ENCODE data around the gene HOXB5. TPM values are rescaled to one million over a fixed set of nuclear protein-coding genes. Genes with fewer than 3 reads are reported as not detected.

HOXB5 gene
- total RNA-seq (2014; rRNA removed; shearing (Covaris generic)), result 0.05 and 1.2 TPM in 2 replicates

DNA sequence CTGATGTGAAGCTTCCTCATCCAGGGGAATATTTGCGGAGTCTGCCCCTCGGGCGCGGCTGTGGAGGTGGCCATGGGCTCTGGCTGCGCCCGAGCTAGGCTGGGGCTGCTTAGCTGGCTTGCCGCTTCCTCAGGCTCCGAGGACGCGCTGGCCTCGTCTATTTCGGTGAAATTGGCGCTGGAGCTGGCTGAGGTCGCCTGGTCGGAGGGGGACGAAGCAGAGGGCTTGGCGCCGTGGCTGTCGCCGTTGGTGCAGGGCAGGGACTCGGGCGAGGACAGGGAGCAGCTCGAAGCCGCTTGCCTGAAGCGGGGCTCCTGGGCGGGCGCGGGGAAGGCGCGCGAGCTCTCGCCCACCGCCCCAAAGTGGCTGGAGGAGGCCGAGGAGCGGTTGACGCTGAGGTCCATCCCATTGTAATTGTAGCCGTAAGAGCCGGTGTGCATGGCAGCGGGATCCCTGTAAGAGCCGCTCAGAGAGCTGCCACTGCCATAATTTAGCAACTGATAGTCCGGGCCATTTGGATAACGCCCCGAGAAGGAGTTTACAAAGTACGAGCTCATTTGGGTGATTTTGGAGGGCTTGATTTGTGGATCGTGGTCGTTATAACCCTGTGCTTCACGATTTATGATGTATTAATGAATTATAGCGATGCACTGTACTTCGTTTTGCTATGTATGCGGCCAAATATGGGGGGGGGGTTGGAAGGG, at the start of gene HOXB5:
Gene HOXB5 (minus strand): TSS at position 654 of the 704 bp plus-strand sequence. CDS start 97 bp downstream, at position 557.
- H3K27ac ChIP-seq, result no peak within 1 kb of the TSS
- H3K4me1 ChIP-seq (replicated peaks), result peaks cover 21% of the 10 kb centered on the region
- H3K27me3 ChIP-seq (replicated peaks), result no peaks in the 10 kb centered on the region; the same call in 1 of the 2 replicates
- H3K9me3 ChIP-seq (replicated peaks), result no peaks in the 10 kb centered on the region
- H3K36me3 ChIP-seq, result peaks cover 11% of the 10 kb centered on the region
- peak within 1 kb of the TSS; percentile 24 for H3K4me3 ChIP-seq
- no peak for DNase-seq (ENCODE audit: low read depth in 1 of 2, low spot score in 2 of 2)

DNA sequence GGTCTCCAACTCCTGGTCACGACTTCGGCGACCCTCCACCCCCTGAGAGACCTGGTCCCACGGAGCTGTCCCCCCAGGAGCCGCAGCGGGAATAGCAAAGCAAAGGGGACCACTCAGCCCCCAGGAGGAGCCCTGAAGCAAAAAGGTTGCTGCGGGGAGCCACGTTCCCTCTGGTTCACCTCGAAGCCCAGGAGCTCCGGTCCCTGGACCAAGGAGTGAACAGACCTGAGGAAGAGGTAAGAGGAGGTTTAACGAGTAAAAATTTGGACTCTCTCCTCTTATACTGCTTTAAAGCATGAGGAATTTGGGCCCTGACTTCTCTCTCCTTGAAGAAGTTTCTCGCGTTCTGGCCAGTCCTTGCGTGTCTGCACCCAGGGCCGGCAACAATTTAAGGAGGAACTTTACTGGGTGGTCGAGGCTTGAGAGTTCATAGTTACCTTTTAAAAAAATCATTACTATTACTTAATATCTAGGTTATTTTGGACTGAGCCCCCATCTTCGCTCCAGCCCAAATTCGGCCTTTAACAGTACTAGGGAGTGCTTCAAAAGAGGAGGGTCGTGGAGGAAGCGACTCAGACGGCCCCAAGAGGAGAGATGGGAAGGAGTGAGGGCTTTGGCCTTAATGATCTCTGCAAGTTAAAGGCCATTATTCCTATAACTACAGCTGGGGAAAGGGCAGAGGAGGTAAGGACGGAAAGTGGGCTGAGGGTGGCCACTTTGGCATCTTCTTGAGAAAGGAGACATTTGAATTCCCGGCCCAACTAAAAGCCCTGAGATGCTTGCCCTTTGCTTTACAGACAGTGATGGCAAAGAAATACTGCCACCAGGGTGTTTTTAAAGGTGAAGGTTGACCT, 49.5 kb upstream of the HOXB5 start:
- H3K9me3 ChIP-seq (replicated peaks), result no peaks in the 10 kb centered on the region

DNA sequence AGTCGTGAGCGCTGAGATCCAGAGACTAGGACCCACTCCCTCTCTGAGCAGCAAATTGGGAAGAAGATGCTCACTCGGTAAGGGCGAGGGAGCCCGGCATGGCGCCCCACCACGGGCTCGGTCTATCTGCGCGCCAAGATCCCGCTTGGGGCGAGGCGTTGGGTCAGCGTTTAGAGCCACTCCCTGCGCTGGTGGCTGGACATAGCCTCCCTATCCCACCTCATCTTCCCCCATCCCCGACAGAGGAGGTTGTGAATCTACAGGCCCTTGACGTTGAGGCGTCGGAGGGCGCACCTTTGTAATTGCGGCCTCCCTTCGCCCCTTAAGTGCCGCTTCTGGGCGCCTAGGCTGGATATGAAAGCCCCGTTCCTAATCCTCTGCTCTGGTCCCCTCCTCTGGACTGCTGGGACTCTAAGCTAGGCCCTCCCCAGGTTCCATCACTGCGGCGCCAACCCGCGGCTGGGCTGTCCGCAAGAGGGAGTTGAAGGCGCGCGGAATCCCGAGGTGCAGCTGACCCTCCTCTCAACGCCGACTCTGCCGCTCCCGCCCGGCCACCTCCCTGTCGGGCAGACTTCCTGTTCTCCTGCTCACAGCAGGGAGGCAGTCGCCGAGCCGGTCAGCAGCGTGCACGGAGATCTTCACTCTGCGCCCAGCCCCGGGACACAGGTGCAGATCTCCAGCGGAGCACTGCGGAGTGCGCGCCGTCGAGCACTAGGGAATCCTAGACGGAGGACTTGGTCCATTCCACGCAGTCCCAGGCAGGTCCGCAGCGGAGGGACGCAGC, 48.7 kb upstream of the HOXB5 start:
- DNase-seq (ENCODE audit: low read depth in 1 of 2, low spot score in 2 of 2), result no peak
- Histone ChIP-seq H3K27ac (no peak overlapping the region), H3K36me3 (no peaks in the 10 kb centered on the region), H3K27me3 (replicated peaks) (peaks cover 99% of the 10 kb centered on the region), H3K4me1 (replicated peaks) (peaks cover 8% of the 10 kb centered on the region), H3K4me3 (no peak overlapping the region), H3K9me3 (replicated peaks) (no peaks in the 10 kb centered on the region)

More for the DNA sequence above, 49.5 kb upstream of the HOXB5 start:
- Histone ChIP-seq H3K27me3 (replicated peaks) (peaks cover 100% of the 10 kb centered on the region), H3K36me3 (no peaks in the 10 kb centered on the region), H3K4me3 (no peak overlapping the region), H3K4me1 (replicated peaks) (peaks cover 13% of the 10 kb centered on the region), H3K27ac (no peak overlapping the region)
- DNase-seq (ENCODE audit: low read depth in 1 of 2, low spot score in 2 of 2), result no peak

DNA sequence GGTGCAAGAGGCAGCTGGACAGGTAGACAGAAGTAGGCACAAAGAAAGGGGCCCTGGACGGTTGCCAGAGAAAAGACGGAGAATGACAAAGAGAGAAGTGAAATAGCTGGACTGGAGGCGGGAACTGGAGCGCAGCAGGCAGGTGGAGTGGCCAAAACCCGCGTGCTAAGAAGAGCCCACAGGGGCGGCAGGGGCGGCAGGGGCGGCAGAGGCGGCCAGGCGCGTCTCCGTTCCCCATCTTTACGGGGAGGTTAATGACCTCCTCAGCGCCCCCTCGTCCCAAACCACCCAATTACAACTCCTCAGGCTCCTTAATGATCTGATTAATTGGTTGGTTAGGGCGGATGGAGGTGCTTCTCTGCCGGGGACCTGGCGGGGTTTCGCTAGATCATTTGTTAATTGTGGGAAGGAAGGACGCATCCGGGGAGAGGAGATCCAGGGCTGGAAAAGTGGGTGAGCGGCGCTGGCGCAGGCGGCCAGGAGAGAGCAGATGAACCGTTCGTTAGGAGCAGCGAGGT, 48.0 kb upstream of the HOXB5 start:
- H3K36me3 ChIP-seq, result no peaks in the 10 kb centered on the region
- H3K27me3 ChIP-seq (replicated peaks), result peaks cover 99% of the 10 kb centered on the region
- no peak overlapping the region for H3K27ac ChIP-seq
- peaks cover 6% of the 10 kb centered on the region for H3K4me1 ChIP-seq (replicated peaks)
- no peak overlapping the region for H3K4me3 ChIP-seq
- no peak for DNase-seq (ENCODE audit: low read depth in 1 of 2, low spot score in 2 of 2)
- no peaks in the 10 kb centered on the region for H3K9me3 ChIP-seq (replicated peaks)

DNA sequence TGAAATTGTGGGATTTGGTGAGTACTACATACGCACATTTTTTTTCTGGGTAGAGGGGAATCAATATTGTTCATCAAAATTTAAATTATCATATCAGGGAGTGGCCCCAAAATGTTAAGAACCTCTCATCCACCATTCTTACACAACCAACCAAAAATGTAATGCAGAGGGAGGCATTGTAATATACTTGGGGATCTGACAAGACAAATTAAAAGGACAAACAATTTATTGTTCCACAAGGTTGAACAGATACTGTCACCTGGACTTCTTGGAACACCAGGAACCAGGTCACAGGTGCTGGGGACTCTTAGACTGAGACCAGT, 47.2 kb upstream of the HOXB5 start:
- H3K4me3 ChIP-seq, result no peak overlapping the region
- 0 out of 2 replicates have a peak, but pooled peaks cover 3% of the 10 kb centered on the region for H3K4me1 ChIP-seq (replicated peaks)
- peaks cover 96% of the 10 kb centered on the region for H3K27me3 ChIP-seq (replicated peaks)
- no peaks in the 10 kb centered on the region for H3K36me3 ChIP-seq
- no peaks in the 10 kb centered on the region for H3K9me3 ChIP-seq (replicated peaks)
- no peak overlapping the region for H3K27ac ChIP-seq
- DNase-seq (ENCODE audit: low read depth in 1 of 2, low spot score in 2 of 2), result no peak

DNA sequence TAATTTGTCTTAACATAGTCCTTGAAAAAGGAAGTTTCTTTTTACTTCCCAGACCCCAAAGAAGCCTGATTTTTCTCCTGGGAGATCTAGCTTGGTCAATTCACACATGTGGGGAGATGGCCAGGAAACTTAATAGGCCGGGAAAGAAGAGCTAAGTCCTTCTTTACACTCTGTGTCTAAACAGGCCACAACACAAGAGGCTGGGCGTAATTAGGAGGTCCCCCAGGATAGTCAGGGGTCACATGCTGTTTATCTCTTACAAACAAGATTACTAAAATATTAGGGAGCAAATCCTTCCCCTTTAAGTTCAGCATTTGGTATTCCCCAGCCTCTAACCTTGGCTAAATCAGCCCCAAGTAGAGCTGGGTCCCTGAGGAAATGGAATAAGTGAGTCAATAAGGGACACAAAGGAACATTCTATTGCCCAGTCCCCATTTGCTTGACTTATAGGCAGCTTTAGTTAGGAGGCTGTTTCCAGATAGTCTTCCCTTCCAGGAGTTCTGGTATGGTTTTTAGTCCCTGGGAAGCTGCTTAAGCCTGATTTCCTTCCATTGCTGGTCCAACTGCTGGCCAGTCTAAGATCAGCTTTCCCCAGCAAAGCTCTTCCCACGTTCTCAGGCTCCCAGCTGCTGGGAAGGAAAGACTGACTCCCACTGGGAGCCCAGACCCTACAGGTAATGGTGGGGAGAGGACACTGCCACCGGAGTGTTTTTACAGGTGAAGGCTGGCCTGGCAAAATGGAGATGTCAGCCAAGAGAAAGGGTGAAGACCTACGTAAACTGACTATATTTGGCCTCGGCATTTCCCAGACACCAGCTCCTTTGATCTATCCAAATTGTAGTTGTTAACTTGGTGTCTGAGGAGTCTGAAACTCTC, 46.6 kb upstream of the HOXB5 start:
- Histone ChIP-seq H3K4me3 (no peak overlapping the region), H3K27me3 (replicated peaks) (peaks cover 96% of the 10 kb centered on the region)

DNA sequence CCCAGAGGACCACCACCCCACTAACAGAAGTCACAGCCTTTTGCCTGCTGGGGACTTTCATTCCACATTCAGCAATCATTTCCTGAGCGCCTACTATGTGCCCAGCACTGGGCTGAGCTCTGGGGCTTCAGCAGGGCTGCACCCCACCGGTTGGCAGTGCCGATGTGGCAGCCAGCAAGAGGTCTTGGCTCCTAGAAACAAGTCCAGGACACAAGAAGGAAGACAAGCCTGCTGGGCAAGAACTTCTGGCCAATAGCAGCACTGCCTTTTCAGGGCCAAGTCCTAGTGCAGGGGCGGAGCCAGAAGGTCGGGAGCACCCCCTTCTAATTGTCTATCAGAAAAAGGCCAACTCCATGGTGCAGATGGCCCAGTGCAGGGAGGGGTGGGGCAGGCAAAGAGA, 45.6 kb upstream of the HOXB5 start:
- H3K27me3 ChIP-seq (replicated peaks), result peaks cover 96% of the 10 kb centered on the region
- no peaks in the 10 kb centered on the region for H3K36me3 ChIP-seq
- H3K9me3 ChIP-seq (replicated peaks), result no peaks in the 10 kb centered on the region
- DNase-seq (ENCODE audit: low read depth in 1 of 2, low spot score in 2 of 2), result no peak
- no peak overlapping the region for H3K4me3 ChIP-seq
- H3K4me1 ChIP-seq (replicated peaks), result 0 out of 2 replicates have a peak, but pooled peaks cover 3% of the 10 kb centered on the region
- no peak overlapping the region for H3K27ac ChIP-seq

More for the DNA sequence above, 46.6 kb upstream of the HOXB5 start:
- Histone ChIP-seq H3K36me3 (no peaks in the 10 kb centered on the region), H3K27ac (no peak overlapping the region), H3K9me3 (replicated peaks) (no peaks in the 10 kb centered on the region), H3K4me1 (replicated peaks) (0 out of 2 replicates have a peak, but pooled peaks cover 3% of the 10 kb centered on the region)
- no peak for DNase-seq (ENCODE audit: low read depth in 1 of 2, low spot score in 2 of 2)

DNA sequence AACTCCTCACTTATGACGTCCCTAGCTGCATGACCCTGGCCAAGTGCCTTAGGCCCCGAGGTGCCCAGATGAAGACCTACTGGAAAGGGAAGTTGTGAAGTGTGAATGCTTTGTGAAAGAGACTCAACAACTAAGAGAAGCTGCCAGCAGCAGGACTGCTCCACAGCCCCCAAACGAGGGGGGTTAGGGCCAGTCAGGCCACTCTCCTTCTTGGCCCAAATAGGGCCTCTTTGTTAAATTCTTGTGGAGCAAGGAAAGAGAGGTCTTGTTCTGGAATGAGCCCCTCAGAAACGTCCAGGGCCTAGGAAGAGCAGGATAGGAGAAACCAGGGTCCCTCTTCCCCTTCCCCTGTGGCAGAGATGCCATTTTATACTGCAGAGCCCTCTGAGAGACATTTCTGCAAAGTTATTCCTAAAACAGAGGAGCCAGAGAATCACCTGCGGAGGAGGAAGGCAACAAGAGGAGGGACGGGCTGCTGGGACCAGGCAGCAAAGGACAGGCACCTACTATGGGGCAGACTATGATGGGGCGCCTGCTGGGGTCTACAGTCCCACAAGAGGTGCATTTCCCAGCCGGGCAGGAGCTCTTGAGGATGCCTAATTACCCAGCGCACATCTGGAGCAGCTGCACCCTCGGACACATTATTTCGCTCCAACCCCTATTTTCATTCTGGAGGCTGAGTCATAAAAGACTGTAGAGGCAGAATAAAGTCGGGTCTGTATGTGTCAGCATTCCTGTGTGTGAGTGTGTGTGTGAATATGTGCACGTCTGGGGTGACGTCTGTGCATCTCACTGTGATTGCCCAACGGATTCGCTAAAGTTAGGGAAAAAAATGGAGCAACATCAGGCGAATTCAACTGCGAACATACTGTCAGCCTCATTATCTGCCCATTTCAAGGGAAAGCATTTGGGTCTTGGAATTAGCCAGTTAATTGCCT, 44.0 kb upstream of the HOXB5 start:
- Histone ChIP-seq H3K27ac (no peak overlapping the region), H3K4me1 (replicated peaks) (0 out of 2 replicates have a peak, but pooled peaks cover 3% of the 10 kb centered on the region), H3K36me3 (no peaks in the 10 kb centered on the region), H3K4me3 (no peak overlapping the region), H3K9me3 (replicated peaks) (no peaks in the 10 kb centered on the region), H3K27me3 (replicated peaks) (peaks cover 96% of the 10 kb centered on the region)
- peak in 1 of 2 experiments; percentile 33 for DNase-seq (ENCODE audit: low read depth in 1 of 2, low spot score in 2 of 2)

DNA sequence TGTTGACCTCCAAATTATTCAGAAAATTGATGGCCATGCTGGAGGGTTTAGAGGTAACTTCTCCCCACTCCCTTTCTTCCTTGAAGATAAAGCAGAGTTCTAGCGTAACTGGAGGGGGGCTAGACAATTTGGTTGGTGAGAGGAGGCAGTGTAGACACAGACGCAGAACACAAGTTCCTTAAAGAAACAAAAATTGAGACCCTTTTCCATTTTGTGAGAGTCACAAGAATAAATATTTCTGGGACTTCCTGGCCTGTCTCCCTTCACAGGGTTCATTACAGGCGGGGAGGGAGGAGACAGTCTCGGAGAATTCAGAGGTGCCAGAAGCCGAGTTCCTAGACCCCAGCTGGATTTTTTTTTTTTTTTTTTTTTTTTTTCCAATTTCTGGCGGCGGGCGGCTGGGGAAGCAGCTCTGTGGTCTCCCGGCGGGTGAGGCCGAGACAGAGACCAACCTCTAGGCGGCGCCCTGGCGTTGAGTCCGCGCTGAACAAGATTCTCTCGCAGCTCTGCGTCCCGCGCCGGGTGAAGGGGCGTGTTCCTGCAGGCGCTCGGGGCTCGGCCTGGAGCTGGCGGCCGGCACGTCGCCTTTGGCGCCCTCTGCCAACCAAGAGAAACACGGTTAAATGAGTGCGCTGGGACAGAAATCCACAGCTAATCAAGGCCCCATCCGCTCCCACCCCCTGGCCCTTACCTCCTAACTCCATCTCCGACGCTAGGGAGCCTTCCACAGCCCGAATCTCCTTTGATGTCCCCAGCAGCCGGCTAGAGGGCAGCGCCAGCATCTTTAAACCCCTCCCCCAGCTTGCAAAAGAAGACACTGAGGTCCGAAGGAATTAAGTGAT, 42.8 kb upstream of the HOXB5 start:
- peak; percentile 80 to 98 for DNase-seq (ENCODE audit: low read depth in 1 of 2, low spot score in 2 of 2)
- Histone ChIP-seq H3K36me3 (no peaks in the 10 kb centered on the region), H3K9me3 (replicated peaks) (no peaks in the 10 kb centered on the region), H3K27me3 (replicated peaks) (peaks cover 96% of the 10 kb centered on the region), H3K27ac (no peak overlapping the region), H3K4me3 (no peak overlapping the region), H3K4me1 (replicated peaks) (0 out of 2 replicates have a peak, but pooled peaks cover 3% of the 10 kb centered on the region)

DNA sequence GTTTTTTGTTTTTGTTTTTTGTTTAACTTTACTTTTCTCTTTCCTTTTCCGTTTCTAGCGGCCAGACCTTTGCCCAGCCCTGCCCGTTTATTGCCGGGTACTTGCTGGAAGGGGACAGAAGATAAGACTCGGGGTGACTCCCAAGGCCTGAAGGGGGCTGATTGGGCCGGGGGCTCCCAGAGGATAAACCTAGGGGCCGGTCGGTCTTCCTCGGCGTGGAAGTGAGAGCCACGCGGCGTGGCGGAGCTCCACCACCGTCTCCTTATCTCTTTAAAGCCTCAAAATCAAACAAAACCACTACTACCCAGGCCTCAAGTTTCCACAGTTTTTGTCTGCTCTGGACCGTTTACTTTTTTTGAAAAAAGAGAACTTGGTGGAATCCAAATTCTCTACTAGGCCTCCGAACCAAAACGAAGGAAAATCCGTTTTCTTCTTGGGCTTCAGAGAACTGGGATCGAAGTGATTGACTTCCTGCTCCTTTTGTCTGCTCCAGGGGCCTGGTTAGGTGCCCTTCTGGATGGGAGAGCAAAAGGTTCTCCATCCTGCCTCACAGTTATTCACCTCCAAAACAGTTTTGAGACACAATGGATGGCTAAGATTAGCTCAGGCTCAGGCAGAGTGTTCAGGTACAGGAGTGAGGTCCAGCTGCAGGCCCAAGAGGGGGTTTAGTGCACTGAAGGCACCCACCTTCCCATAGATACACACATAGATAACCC, 41.1 kb upstream of the HOXB5 start:
- Histone ChIP-seq H3K36me3 (no peaks in the 10 kb centered on the region), H3K27me3 (replicated peaks) (peaks cover 96% of the 10 kb centered on the region), H3K27ac (no peak overlapping the region), H3K4me1 (replicated peaks) (0 out of 2 replicates have a peak, but pooled peaks cover 3% of the 10 kb centered on the region), H3K4me3 (no peak overlapping the region), H3K9me3 (replicated peaks) (no peaks in the 10 kb centered on the region)
- no peak for DNase-seq (ENCODE audit: low read depth in 1 of 2, low spot score in 2 of 2)

DNA sequence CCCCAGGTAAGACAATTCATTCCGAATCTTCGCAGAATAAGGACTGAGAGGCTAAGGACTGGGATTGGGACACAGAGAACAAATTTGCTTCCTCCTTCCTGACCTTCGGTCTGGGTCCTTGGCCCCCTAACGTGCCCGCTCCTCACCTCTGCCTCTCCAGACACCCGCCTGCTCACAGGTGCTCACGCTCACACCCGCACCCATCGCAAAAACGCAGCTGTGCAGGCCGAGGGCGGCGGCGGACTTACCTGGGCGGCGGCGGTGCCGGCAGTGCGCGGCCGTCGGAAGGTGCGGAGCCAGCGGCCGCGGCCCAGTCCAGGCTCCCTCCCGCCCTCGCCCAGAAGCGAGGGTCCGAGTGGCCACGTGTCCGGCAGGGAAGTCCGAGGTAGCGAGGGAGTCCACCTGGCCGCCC, 39.7 kb upstream of the HOXB5 start:
- no peak for DNase-seq (ENCODE audit: low read depth in 1 of 2, low spot score in 2 of 2)
- H3K27ac ChIP-seq, result no peak overlapping the region
- H3K4me1 ChIP-seq (replicated peaks), result 0 out of 2 replicates have a peak, but pooled peaks cover 3% of the 10 kb centered on the region
- no peaks in the 10 kb centered on the region for H3K36me3 ChIP-seq
- no peak overlapping the region for H3K4me3 ChIP-seq
- peaks cover 96% of the 10 kb centered on the region for H3K27me3 ChIP-seq (replicated peaks)
- no peaks in the 10 kb centered on the region for H3K9me3 ChIP-seq (replicated peaks)
